SK-N-SH treated with all-trans-retinoic acid at 6 μM for 48 hours (cell line): Measurements from ENCODE around the gene IL18R1.

ENCODE experiments used
- ATAC-seq: fragments of 200-7000 bp; cut with Tn5 transposase; 3 replicates; pipeline ENCODE4 v1.9.1; 2020; ENCODE audit warnings: mild to moderate bottlenecking, moderate library complexity
- ARNTL ChIP-seq: fragments of 450-650 bp; formaldehyde crosslinking; IDR thresholded peaks from 2 replicates; pipeline ENCODE4 v1.5.0; 2020; ENCODE audit warnings: low read depth, mild to moderate bottlenecking, moderate library complexity, borderline replicate concordance
- CREB5 ChIP-seq: fragments of 250-450 bp; sonication (Bioruptor Pico); IDR thresholded peaks from 2 replicates; pipeline ENCODE4 v1.5.1; 2020; ENCODE audit warnings: low read depth, mild to moderate bottlenecking, moderate library complexity
- CSDC2 ChIP-seq: fragments of 250-450 bp; sonication (Bioruptor Pico); IDR thresholded peaks from 2 replicates; pipeline ENCODE4 v1.5.0; 2020; ENCODE audit warnings: mild to moderate bottlenecking, moderate library complexity
- CSRNP3 ChIP-seq: fragments of 250-450 bp; sonication (Bioruptor Pico); IDR thresholded peaks from 2 replicates; pipeline ENCODE4 v1.5.1; 2021; ENCODE audit warnings: mild to moderate bottlenecking, moderate library complexity
- ESRRG ChIP-seq: fragments of 250-450 bp; sonication (Bioruptor Pico); IDR thresholded peaks from 2 replicates; pipeline ENCODE4 v1.6.1; 2021; ENCODE audit warnings: mild to moderate bottlenecking
- GLIS3 ChIP-seq: fragments of 250-450 bp; sonication (Bioruptor Pico); IDR thresholded peaks from 2 replicates; pipeline ENCODE4 v1.5.0; 2020; ENCODE audit warnings: mild to moderate bottlenecking, moderate library complexity
- ISL1 ChIP-seq: fragments of 250-450 bp; sonication (Bioruptor Pico); IDR thresholded peaks from 2 replicates; pipeline ENCODE4 v2.1.2; 2022; ENCODE audit warnings: mild to moderate bottlenecking, moderate library complexity
- PPARA ChIP-seq: fragments of 250-450 bp; sonication (Bioruptor Pico); IDR thresholded peaks from 2 replicates; pipeline ENCODE4 v1.5.0; 2020; ENCODE audit warnings: mild to moderate bottlenecking, borderline replicate concordance
- RARB ChIP-seq: fragments of 250-450 bp; sonication (Bioruptor Pico); IDR thresholded peaks from 2 replicates; pipeline ENCODE4 v1.8.0; 2021; ENCODE audit warnings: mild to moderate bottlenecking, moderate library complexity
- SNAI2 ChIP-seq: fragments of 250-450 bp; sonication (Bioruptor Pico); IDR thresholded peaks from 2 replicates; pipeline ENCODE4 v1.5.0; 2020; ENCODE audit warnings: mild to moderate bottlenecking, moderate library complexity
- TCF4 ChIP-seq: fragments of 250-450 bp; sonication (Bioruptor Pico); IDR thresholded peaks from 2 replicates; pipeline ENCODE4 v1.8.0; 2021; ENCODE audit warnings: mild to moderate bottlenecking, moderate library complexity, borderline replicate concordance
- TOX ChIP-seq: fragments of 250-450 bp; sonication (Bioruptor Pico); IDR thresholded peaks from 2 replicates; pipeline ENCODE4 v1.8.0; 2021; ENCODE audit warnings: mild to moderate bottlenecking, moderate library complexity, borderline replicate concordance
- ZC3H10 ChIP-seq: fragments of 250-450 bp; sonication (Bioruptor Pico); IDR thresholded peaks from 2 replicates; pipeline ENCODE4 v1.5.1; 2021; ENCODE audit warnings: mild to moderate bottlenecking, moderate library complexity
- ZFP3 ChIP-seq: fragments of 250-450 bp; sonication (Bioruptor Pico); IDR thresholded peaks from 2 replicates; pipeline ENCODE4 v1.5.0; 2020; ENCODE audit warnings: mild to moderate bottlenecking, moderate library complexity
- ZNF565 ChIP-seq: fragments of 450-650 bp; formaldehyde crosslinking; conservative IDR thresholded peaks from 2 replicates; pipeline ENCODE4 v1.5.0; 2020; ENCODE audit warnings: low read depth, mild to moderate bottlenecking, moderate library complexity
- ZNF70 ChIP-seq: fragments of 450-650 bp; formaldehyde crosslinking; IDR thresholded peaks from 2 replicates; pipeline ENCODE4 v1.5.0; 2020; ENCODE audit warnings: mild to moderate bottlenecking, moderate library complexity
- ZNF8 ChIP-seq: fragments of 450-650 bp; formaldehyde crosslinking; IDR thresholded peaks from 2 replicates; pipeline ENCODE4 v1.5.0; 2020; ENCODE audit warnings: mild to moderate bottlenecking, moderate library complexity
- TF ChIP-seq, protein P1 (sequence below): fragments of 250-450 bp; sonication (Bioruptor Pico); IDR thresholded peaks from 2 replicates; pipeline ENCODE4 v1.8.0; 2020; ENCODE audit warnings: mild to moderate bottlenecking, moderate library complexity, borderline replicate concordance

IL18R1 gene

DNA sequence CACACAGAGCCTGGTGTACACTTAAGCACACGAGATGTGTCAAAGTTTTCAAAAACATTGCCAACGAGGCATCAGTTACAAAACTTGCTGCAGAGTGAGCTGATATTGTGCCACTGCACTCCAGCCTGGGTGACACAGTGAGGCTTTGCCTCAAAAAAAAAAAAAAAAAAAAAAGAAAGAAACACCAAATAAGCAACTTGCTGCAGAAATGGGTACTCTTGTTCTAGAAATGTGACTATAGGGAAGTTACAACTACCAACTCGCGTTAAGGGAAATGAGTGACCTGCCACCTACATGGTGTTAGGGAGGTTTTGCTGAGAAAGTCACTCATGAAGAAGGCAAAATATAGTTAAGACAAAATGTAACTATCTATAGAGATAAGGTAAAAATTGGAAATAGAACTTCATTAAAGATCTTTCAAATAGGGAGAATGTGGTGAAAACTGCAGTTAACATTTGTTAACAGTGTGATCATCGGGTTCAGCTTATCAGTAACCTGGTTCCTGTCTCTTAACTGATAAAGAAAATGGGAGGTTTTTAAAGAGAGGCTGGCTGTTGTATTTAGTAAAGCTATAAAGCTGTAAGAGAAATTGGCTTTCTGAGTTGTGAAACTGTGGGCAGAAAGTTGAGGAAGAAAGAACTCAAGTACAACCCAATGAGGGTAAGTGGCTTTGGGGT is 44.5 kb upstream of the IL18R1 start, which contains the start of gene IL1RL1 (continued):
- TF ChIP-seq ZC3H10 (CRISPR knock-in tag): no peak
- TF ChIP-seq CSDC2 (CRISPR knock-in tag): no peak
- TF ChIP-seq ZNF8 (CRISPR knock-in tag): no peak
- TF ChIP-seq ZFP3 (CRISPR knock-in tag): no peak
- no peak for TF ChIP-seq CREB5 (CRISPR knock-in tag)
- no peak for TF ChIP-seq TCF4
- TF ChIP-seq, all 23 proteins: peak for 0

DNA sequence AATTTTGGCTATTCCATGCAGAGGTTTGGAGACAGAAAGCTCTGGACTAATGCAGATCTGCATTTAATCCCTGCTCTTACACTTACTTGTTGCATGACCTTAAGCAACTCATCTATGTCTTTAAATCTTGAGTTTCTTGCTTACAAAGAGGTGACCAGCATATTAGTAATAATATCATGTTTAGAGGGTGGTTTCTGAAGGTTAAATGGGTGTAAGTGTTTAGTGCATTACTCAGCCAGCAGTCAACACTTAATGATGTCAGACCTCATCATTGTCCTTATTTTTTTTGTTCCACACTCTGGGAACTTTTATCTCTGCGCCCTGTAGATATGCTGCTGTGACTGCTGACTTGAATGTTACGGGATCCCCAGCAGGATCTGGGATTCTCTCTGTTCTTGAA is 42.6 kb upstream of the IL18R1 start:
- TF ChIP-seq SNAI2 (CRISPR knock-in tag) (no peak), CSDC2 (CRISPR knock-in tag) (no peak)
- no peak for ATAC-seq

GRCh38 chr2:102313471-102313870 is 42.1 kb upstream of the IL18R1 start:
- TF ChIP-seq RARB (no peak), SNAI2 (CRISPR knock-in tag) (no peak), GLIS3 (CRISPR knock-in tag) (no peak), ZC3H10 (CRISPR knock-in tag) (no peak), CREB5 (CRISPR knock-in tag) (no peak)
- TF ChIP-seq, all 23 proteins: peak for 0
- no peak for ATAC-seq

DNA sequence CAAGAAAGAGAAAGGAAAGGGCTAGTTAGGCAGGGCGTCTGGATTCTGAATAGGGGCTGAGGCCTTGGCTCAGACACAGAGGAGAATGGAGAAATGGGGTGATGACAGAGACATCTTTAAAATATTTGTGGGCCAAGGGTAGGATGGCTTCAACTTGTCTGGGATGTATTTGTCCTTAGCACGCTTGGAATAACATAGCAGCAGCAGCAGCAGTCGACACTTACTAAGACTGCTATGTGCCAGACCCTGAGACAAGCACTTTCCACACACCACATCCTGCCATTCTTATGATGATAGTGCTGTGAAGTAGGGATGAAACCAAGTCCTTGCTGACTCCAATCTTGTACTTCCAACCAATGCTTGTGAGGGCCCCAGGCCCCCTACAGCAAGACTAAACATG is 41.6 kb upstream of the IL18R1 start:
- no peak for ATAC-seq
- TF ChIP-seq CSRNP3 (CRISPR knock-in tag) (no peak), TCF4 (no peak), GLIS3 (CRISPR knock-in tag) (no peak), ESRRG (CRISPR knock-in tag) (no peak), TOX (CRISPR knock-in tag) (no peak), ZFP3 (CRISPR knock-in tag) (no peak), CSDC2 (CRISPR knock-in tag) (no peak), ZNF565 (CRISPR knock-in tag) (no peak), ZNF70 (CRISPR knock-in tag) (no peak)
- TF ChIP-seq, protein P1, sequence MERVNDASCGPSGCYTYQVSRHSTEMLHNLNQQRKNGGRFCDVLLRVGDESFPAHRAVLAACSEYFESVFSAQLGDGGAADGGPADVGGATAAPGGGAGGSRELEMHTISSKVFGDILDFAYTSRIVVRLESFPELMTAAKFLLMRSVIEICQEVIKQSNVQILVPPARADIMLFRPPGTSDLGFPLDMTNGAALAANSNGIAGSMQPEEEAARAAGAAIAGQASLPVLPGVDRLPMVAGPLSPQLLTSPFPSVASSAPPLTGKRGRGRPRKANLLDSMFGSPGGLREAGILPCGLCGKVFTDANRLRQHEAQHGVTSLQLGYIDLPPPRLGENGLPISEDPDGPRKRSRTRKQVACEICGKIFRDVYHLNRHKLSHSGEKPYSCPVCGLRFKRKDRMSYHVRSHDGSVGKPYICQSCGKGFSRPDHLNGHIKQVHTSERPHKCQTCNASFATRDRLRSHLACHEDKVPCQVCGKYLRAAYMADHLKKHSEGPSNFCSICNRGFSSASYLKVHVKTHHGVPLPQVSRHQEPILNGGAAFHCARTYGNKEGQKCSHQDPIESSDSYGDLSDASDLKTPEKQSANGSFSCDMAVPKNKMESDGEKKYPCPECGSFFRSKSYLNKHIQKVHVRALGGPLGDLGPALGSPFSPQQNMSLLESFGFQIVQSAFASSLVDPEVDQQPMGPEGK (CRISPR knock-in tag): no peak

- TF ChIP-seq ZFP3 (CRISPR knock-in tag) (no peak), ZNF70 (CRISPR knock-in tag) (no peak), PPARA (no peak), ZC3H10 (CRISPR knock-in tag) (no peak), SNAI2 (CRISPR knock-in tag) (no peak), ISL1 (CRISPR knock-in tag) (no peak), ZNF8 (CRISPR knock-in tag) (no peak), ARNTL (CRISPR knock-in tag) (no peak)
- TF ChIP-seq, protein P1 (CRISPR knock-in tag): no peak
- ATAC-seq: no peak
These were observed 39.7 kb upstream of the IL18R1 start for GRCh38 chr2:102315921-102316320.
